ENCODE results near the gene TTC3.

DNA sequence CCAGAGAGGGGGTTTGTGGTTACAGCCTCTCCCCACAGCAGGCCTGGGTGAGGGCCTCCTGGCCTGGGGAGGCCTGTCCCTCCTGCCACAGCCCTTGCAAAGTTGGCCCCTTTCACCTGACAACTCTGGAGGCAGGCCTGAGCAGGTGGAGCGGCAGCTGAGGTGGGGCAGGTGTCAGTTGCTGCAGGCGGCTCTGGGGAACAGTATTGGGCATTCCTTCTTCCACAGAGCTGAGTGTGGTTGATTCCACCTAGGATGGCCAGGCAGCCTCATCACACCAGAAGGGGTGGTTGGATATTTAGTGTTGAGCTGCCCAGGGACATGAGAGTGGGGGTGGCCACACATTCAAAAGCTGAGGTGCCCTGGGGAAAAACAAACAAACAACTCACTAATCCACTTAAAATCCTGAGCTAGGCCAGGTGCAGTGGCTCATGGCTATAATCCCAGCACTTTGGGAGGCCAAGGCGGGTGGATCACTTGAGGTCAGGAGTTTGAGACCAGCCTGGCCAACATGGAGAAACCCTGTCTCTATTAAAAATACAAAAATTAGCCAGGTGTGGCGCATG is 31.3 kb upstream of the TTC3 start:
- TF ChIP-seq, protein P1, sequence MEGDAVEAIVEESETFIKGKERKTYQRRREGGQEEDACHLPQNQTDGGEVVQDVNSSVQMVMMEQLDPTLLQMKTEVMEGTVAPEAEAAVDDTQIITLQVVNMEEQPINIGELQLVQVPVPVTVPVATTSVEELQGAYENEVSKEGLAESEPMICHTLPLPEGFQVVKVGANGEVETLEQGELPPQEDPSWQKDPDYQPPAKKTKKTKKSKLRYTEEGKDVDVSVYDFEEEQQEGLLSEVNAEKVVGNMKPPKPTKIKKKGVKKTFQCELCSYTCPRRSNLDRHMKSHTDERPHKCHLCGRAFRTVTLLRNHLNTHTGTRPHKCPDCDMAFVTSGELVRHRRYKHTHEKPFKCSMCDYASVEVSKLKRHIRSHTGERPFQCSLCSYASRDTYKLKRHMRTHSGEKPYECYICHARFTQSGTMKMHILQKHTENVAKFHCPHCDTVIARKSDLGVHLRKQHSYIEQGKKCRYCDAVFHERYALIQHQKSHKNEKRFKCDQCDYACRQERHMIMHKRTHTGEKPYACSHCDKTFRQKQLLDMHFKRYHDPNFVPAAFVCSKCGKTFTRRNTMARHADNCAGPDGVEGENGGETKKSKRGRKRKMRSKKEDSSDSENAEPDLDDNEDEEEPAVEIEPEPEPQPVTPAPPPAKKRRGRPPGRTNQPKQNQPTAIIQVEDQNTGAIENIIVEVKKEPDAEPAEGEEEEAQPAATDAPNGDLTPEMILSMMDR (IDR thresholded peaks at IDR 0.05; ENCODE audit: borderline replicate concordance, extremely low read depth, low read length, poor library complexity, severe bottlenecking), result no peak
- no peak for TF ChIP-seq EZH2 (IDR thresholded peaks at IDR 0.05; ENCODE audit: borderline replicate concordance, low read depth, low read length, severe bottlenecking)

Measured in DND-41 (cell line).